HG02943 (cell line): Measurements from ENCODE around the gene HERC6.
"Not testable (repeated sequence)": the region's sequence is repeated elsewhere in the genome, so short reads cannot be mapped to it uniquely, and the experiment has no call there.

Experiments
- ATAC-seq: cut with Tn5 transposase; IDR thresholded peaks from one replicate; pipeline ENCODE4 v1.9.1; 2021; ENCODE audit warnings: mild to moderate bottlenecking, low read depth, moderate library complexity; ENCODE audit not compliant: unreplicated experiment

Gene HERC6

DNA sequence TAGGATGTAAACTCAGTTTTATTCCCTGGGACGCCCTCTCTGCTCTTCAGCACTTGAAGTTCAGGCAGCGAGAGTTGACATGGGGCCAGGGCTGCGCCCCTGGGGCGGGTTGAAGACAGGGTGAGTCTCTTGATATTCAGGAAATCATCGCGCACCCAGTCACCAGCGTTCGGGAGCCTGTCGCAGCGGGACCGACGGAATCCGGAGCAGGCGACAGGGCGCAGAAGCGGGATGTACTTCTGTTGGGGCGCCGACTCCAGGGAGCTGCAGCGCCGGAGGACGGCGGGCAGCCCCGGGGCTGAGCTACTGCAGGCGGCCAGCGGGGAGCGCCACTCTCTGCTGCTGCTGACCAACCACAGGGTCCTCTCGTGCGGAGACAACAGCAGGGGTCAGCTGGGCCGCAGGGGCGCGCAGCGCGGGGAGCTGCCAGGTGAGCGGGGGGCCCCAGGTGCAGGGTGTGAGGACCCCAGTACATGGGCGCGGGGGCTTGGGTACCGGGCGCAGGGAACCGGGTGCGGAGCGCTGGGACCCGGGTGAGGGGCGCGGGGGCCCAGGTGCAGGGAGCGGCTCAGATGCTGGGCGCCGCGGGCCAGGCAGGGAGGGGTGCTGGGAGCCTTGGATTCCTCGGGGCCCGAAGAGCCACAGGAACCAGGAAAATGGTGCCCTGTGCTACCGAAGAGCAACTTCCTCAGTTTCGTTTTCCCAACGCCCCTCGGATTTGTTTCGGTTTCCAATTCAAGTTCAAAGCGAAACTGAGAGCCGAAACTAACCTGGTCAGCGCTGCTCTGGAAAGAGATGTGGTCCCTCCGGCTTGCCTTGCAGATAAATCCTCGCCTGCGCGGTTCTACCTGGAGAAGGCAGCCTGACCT lies at the start of gene HERC6:
HERC6 (plus strand) TSS at position 162 of the 869 bp plus-strand sequence; CDS start at position 232, 70 bp downstream.
- peak; percentile 69 for ATAC-seq

DNA sequence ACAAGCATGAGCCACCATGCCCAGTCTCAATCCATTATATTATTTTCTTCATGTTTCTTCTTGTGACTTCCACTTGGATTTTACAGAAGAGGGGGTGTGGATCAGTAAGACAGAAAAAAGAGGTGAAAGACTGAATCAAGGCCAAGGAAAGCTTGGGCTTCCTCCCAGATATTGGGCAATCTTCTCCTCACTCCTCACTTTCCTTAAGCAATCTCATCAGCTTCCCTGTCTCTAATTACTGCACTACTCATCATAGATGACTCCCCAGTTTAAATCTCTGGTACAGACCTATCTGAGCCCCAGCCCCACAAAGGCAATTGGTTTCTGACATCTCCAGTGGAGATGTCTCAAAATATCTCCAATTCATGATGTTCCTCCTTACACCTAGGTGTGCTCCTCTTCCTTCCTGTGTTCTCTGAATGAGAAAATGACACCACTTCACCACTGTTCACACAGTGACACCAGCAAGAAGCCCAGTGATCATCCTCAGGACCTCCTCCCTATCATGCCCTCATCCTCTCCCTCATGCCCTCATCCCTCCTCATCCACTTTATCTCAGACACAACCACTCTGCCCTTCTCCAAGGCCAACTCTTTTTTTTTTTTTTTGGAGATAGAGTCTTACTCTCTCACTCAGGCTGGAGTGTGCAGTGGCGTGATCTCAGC lies 44.8 kb upstream of the HERC6 start:
- no peak for ATAC-seq

DNA sequence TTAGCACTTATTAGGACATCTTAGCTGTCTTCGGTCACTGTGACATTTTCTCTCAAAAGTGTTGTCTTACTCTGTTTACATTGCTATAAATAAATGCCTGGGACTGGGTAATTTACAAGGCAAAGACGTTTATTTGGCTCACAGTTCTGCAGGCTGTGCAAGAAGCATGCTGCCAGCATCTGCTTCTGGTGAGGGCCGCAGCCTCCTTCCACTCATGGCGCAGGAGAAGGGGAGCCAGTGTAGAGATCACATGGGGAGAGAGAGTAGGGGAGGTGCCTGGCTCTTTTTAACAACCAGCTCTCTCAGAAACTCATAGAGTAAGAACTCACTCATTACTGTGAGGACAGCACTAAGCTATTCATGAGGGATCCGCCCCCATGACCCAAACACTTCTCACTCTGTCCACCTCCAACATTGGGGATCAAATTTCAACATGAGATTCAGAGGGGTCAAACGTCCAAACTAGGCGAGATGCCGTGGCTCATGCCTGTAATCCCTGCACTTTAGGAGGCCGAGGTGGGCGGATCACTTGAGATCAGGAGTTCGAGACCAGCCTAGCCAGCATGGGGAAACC lies 43.5 kb upstream of the HERC6 start:
- ATAC-seq, result no peak

DNA sequence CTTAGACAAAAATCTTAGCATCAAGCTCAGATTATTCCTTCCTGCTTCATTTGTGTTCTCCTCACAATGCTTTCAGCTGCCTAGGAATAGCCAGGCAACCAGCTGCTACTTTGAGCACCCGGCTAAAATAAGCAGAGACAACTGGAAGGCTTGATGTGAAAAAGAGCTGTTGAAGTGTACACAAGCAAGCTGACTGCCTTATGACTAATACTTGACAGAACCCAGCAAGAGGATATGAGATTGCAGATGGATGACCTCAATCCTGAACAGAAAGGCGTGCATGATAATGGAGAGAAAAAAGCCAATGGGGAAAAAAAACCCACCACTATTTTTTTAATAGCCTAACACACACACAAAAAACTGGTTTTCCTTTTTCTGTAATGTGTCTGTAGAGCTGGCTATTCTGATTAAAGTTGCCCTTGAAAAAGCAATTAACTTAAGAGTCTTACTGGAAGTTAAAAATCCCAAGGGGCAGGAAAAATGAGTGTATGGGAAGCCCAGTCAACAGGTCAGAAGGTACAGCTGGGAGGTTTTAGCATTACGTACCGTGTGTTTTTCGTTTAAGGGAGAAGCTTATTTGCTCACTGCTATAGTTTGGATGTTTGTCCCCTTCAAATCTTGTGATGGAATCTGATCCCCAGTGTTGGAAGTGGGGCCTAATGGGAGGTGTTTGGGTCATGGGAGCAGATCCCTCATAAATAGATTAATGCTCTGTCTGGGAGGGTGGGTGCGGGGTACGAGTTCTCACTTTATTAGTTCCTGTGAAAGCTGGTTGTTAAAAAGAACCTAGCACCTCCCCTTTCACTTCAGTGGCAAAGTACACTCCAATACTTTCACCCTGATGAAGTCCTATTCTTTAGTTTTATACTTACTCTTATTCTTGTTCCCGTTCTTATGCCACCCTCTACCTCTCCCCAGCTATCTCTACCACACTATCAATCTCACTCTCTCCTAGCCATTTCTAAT lies 37.1 kb upstream of the HERC6 start:
- ATAC-seq, result no peak

DNA sequence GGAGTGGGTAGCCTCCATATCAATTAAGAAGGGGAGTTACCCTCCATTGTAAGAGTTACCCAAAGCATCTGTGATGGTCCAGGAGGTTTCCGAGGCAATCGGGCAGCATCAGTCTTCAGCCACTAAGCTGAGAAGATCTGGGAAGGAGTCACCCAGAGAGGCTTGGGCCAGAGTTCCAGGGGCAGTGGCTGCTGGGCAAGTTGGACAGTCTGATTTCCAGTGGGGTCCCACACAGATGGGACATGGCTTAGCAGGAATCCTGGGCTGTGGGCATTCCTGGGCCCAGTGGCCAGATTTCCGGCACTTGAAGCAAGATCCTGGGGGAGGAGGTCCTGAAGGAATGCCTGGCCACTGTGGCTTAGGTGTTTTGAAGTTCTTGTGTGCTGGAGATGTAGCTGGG lies 31.8 kb upstream of the HERC6 start:
- ATAC-seq, result not testable (repeated sequence)

DNA sequence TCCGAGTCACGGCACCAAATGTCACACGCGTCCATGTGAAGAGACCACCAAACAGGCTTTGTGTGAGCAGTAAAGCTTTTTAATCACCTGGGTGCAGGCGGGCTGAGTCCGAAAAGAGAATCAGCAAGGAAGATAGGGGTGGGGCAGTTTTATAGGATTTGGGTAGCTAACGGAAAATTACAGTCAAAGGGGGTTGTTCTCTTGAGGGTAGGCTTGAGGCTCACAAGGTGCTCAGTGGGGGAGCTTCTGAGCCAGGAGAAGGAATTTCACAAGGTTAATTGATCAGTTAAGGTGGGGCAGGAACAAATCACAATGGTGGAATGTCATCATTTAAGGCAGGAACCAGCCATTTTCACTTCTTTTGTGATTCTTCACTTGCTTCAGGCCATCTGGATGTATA lies 29.9 kb upstream of the HERC6 start:
- not testable (repeated sequence) for ATAC-seq

DNA sequence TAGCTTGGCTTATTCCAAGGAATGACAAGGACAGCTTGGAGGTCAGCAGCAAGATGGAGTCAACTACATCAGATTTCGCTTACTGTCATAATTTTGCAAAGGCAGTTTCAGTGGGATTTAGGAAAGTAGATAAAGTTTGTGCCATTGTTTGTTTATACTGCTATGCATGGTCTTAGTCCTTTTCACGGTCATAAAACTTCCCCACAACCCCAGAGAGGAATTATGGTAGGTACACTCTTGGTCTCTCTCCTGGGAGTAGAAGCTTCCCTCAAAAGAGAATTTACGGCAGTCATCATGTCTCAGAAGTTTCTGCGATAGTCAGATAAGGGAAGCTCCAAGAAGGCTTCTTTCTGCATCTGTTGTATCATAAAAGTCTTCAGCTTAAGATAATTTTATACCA lies 27.9 kb upstream of the HERC6 start:
- no peak for ATAC-seq

DNA sequence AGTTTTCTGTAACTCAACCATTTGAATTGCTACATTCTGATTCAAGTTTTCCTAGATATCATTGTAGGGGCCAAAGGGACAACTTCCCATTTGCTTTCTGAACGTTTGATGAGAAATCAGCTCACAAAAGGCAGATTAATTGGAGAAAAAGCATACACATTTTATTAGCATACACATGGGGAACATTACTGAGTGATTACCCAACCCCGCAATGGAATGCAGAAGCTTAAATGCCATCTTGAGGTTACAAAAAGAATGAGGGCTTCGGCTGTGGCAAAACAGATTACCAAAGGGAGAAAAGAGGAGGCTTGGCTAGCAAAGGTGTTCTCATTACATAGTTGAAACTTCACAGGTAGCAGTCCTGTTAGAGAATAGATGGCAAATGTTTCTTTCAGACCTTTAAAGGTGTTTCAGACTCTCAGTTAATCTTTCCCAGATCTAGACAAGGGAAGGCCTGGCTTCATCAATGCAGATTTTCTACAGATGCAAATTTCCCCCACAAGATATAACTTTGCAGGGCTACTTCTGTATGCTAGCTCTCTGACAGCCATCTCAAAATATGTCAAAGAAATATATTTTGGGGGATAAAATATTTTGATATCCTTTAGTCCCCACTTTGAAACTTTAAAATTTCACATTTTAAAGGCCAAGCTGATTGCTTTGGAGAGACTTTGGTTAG lies 26.5 kb upstream of the HERC6 start:
- no peak for ATAC-seq

DNA sequence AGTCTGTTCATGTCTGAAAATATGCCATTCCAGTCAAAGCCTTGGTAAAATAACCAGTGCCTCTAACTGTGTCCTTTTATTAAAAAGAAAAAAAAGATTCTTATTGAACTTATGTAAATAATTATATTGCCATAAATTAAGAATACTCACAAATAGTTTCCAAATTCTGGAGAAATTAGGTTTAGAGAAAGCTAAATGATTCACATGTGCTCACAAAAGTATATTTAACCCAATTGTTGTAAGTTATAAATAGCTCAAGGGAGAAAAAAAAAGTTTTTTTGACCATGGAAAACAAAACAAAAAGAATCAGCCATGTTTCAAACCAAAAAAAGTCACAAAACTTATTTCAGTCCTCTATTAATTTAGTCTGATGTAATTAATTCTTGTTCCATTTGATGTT lies 25.3 kb upstream of the HERC6 start:
- no peak for ATAC-seq

DNA sequence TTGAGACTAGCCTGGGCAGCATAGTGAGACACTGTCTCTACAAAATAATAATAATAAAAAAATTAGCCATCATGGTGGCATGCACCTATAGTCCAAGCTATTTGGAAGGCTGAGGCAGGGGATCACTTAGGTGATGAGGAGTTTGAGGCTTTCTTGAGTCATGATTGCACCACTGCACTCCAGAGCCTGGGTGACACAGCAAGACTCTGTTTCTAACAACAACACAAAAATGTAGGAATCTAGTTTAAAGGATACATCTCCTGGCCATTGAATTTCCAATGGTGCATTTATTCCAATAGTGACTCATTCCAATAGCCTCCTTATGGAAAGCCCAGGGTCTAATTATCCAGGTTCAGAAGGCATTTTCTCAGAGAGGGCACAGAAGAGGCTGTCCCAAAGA lies 21.9 kb upstream of the HERC6 start:
- ATAC-seq, result no peak

DNA sequence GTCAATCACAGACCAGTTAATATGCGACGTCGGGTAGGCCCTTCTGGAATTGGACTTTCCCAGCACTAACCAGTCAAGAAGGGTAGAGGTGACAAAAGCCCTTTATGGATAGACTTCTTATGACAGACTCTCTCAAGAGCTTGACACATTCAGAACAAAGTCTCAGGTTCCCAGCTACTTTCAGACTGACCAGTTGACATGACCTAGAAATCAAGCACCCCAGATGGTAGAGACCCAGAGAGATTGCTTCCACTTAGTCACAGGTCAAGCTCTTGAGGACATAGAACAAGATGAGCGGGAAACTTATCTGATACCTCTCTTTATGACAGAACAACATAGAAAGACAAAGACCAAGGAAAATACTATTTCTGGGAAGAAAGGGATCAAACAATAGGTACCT lies 21.4 kb upstream of the HERC6 start:
- ATAC-seq, result no peak

DNA sequence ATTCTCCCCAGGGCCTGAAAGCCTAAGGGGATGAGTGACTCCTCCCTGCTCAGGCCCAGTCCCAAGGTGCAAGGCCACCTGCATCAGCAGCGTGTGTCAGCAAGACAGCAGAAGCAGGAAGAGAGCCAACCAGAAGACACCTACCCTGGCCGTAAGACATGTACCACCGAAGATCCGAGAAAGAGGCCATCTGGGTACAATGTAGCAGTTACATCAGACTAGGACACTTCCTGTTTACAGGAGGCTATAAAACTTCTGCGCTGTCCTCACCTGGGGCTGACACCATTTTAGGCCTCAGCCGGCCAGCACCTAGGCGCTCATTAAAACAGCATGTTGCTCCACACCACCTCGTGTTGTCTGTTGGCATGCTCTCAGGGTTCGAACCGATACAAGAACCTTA lies 19.1 kb upstream of the HERC6 start:
- no peak for ATAC-seq

DNA sequence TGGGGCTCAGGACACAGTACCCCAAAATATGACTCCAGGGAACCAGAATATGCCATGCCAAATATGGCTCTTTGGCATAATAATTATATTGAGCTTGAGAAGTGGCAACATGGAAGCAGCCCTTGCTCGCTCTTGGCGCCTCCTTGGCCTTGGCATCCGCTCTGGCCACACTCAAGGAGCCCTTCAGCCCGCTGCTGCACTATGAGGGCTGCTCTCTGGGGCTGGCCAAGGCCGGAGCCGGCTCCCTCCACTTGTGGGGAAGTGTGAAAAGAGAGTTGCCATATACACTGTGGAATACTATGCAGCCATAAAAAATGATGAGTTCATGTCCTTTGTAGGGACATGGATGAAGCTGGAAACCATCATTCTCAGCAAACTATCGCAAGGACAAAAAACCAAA lies 18.4 kb upstream of the HERC6 start:
- ATAC-seq, result no peak

DNA sequence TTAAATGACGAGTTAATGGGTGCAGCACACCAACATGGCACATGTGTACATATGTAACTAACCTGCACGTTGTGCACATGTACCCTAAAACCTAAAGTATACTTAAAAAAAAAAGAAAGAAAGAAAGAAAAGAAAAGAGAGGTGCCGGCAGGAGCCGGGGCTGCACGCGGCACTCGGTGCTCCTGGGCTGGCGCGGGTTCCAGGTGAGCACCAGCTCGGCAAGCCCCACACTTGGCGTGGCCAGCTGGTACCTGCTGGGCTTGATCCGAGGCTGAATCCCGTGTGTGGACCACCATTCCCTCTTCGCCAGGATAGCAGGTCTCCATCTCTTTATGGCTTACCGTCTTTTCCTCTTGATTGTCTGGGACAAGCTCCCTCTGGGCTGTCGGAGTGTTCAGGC lies 17.9 kb upstream of the HERC6 start:
- no peak for ATAC-seq

DNA sequence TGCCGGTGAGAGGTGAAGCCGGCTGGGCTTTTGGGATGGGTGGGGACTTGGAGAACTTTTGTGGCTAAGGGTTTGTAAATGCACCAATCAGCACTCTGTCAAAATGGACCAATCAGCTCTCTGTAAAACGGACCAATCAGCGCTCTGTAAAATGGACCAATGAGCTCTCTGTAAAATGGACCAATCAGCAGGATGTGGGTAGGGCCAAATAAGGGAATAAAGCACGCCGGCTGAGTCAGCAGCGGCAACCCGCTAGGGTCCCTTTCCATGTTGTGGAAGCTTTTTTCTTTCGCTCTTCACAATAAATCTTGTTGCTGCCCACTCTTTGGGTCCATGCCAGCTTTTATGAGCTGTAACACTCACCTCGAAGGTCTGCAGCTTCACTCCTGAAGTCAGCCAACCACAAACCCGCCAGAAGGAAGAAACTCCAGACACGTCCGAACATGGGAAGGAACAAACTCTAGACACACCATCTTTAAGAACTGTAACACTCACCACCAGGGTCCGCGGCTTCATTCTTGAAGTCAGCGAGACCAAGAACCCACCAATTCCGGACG lies 17.4 kb upstream of the HERC6 start:
- ATAC-seq, result not testable (repeated sequence)

DNA sequence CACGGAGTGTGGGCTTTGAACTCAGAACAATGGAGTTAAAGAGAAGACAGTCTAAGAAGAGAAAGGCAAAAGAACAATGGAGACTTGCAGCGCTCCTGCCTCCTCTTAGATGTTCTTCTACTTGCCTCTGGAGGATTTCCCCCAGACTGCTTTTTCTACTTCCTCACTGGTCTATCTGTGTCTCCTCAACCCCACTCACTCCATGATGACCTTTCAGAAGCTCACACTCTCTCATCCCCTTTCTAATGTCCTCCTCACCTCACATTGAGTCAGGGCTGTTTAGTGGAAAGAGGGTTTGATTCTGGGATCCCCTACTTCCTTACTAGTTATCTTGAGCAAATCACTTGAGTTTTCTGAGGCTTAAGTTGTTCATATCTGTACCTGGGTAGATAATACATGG lies 12.2 kb upstream of the HERC6 start:
- ATAC-seq, result no peak

DNA sequence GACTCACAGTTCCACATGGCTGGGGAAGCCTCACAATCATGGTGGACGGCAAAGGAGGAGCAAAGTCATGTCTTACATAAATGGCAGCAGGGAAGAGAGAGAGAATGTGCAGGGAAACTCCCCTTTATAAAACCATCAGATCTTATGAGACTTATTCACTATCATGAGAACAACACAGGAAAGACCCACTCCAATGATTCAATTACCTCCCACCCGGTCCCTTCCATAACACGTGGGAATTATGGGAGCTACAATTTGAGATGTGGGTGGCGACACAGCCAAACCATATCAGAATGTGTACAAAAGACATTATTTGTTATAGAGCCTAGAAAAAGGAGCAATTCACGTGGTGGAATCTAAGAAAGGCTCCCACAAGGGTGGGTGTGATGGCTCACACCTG lies 10.8 kb upstream of the HERC6 start:
- ATAC-seq, result no peak

DNA sequence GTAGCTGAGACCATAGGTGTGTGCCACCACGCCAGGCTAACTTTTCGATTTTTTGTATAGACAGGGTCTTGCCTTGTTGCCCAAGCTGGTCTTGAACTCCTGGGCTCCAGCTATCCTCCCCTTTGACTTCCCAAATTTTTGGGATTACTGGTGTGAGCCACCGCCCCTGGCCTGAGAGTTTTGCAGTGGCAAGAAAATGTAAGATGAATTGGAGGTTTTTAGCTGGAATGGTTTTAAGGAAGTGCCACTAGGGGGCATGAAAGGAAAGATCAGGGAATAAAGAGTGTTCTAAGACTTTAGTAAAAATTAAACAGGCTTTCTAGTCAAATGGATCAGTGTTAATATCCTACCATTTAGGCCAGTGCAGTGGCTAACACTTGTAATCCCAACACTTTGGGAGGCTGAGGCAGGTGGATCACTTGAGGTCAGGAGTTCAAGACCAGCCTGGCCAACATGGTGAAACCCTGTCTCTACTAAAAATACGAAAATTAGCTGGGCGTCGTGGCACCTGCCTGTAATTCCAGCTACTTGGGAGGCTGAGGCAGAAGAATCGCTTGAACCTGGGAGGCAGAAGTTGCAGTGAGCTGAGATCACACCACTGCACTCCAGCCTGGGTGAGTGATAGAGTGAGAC lies 9.4 kb upstream of the HERC6 start:
- not testable (repeated sequence) for ATAC-seq

DNA sequence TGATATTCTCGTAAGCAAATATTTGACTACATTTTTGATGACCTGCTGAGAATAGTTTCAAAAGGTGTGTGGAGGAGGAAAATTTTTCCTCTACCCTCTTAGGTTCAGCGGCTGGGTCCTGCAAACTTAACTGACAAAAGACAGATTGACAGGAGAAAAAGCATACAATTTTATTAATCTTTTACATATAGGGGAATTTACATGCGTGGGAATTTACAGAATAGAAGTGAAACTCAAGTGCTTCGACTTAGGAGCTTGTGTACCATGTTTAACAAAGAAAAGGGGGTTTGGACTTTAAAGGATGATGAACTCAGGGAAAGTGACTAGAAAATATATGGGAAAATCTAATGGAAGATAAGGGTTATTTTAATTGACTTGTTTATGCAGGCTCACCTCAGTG lies 2.5 kb downstream of the HERC6 start:
- no peak for ATAC-seq
